Muscle layer of duodenum (tissue), 2 donors: ENCODE data around the gene SCN2B.

Experiments used
- H3K27ac ChIP-seq: one replicate; pipeline ENCODE4 v1.7.0; 2013; ENCODE audit warnings: mild to moderate bottlenecking, low read length
- H3K27me3 ChIP-seq: one replicate; pipeline ENCODE4 v1.7.0; 2013; ENCODE audit warnings: low read depth, mild to moderate bottlenecking, control low read depth, low read length
- H3K36me3 ChIP-seq, 2 donors: one replicate each; pipeline ENCODE4 v1.7.0; 2013; ENCODE audit warnings: low read length in 2 of 2, control low read depth in 1 of 2, mild to moderate bottlenecking in 1 of 2; ENCODE audit not compliant: insufficient read depth in 2 of 2, control insufficient read depth in 1 of 2
- H3K4me1 ChIP-seq, 2 donors: one replicate each; pipeline ENCODE4 v1.7.0; 2013; ENCODE audit warnings: low read length in 2 of 2, mild to moderate bottlenecking in 2 of 2, control low read depth in 1 of 2, moderate library complexity in 1 of 2; ENCODE audit not compliant: insufficient read depth in 2 of 2, control insufficient read depth in 1 of 2
- H3K4me3 ChIP-seq, 2 donors: one replicate each; pipeline ENCODE4 v1.7.0; 2013; ENCODE audit warnings: low read length in 2 of 2, low read depth in 1 of 2, mild to moderate bottlenecking in 1 of 2
- H3K9me3 ChIP-seq, 2 donors: one replicate each; pipeline ENCODE4 v1.7.0; 2013; ENCODE audit warnings: low read length in 2 of 2, control low read depth in 1 of 2, mild to moderate bottlenecking in 1 of 2; ENCODE audit not compliant: control insufficient read depth in 1 of 2
- donor health status: healthy.

SCN2B gene

DNA sequence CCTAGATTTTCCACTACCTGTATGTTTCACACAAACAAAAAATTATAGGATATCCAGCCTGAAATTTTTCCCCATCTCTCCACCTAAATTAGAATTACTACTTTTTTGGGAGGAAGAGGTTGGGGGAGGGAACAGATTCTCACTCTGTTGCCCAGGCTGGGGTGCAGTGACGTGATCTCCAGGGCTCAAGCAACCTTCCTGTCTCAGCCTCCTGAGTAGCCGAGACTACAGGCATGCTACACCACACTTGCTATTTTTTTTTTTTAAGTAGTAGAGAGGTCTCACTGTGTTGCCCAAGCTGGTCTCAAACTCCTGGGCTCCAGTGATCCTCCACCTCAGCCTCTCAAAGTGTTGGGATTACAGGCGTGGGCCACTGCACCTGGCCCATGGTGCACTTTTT, 38.8 kb upstream of the SCN2B start:
- Histone ChIP-seq H3K27me3 (no peaks in the 10 kb centered on the region), H3K4me1 (peaks cover 0 to 10% of the 10 kb centered on the region in 2 donors), H3K9me3 (no peaks in the 10 kb centered on the region), H3K27ac (no peak overlapping the region), H3K36me3 (no peaks in the 10 kb centered on the region), H3K4me3 (no peak overlapping the region)

DNA sequence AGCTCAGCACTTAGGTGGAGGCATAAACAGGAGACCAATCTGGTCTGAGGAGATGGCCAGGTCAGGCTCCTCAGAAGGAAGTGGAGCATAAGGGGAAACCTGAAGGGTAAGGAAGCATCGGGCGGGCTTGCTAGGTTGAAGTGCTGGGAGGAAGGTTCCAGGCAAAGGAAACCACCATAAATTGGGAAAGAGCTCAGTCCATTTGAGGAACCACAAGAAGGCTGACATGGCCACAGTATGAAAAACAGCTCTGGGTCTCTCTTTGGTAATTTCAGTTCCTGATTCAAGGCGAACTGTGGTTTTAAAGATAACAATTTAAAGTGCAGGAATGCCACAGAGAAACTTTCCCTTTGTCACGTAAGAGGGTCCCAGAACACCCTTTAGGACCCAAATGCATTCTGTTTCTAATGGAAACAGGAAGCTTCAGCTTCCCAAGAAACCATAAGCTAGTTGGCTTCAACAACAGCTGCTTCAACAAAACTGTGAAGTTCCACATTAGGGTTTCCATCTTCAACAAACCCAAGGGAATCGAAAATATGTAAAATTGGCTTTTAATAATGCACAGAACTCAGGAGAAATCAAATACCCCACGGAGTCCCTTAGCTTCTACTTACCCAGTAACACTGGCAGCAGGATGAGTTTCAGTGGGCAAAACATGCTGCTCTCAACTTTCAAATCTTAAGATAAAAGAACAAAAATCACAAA, 37.9 kb upstream of the SCN2B start:
- no peaks in the 10 kb centered on the region for H3K27me3 ChIP-seq
- H3K4me3 ChIP-seq, result no peak overlapping the region
- peak overlapping the region; percentile 42 for H3K27ac ChIP-seq
- H3K36me3 ChIP-seq, result no peaks in the 10 kb centered on the region
- H3K9me3 ChIP-seq, result no peaks in the 10 kb centered on the region
- peaks cover 0 to 10% of the 10 kb centered on the region in 2 donors for H3K4me1 ChIP-seq

- peaks cover 0 to 10% of the 10 kb centered on the region in 2 donors for H3K4me1 ChIP-seq
- no peaks in the 10 kb centered on the region for H3K36me3 ChIP-seq
- peak overlapping the region; percentile 42 for H3K27ac ChIP-seq
- no peak overlapping the region for H3K4me3 ChIP-seq
- H3K9me3 ChIP-seq, result no peaks in the 10 kb centered on the region
- no peaks in the 10 kb centered on the region for H3K27me3 ChIP-seq
Observed at GRCh38 chr11:118213781-118214180, 37.3 kb upstream of the SCN2B start.

GRCh38 chr11:118213201-118213600, 36.8 kb upstream of the SCN2B start:
- H3K27ac ChIP-seq, result peak overlapping the region; percentile 19

DNA sequence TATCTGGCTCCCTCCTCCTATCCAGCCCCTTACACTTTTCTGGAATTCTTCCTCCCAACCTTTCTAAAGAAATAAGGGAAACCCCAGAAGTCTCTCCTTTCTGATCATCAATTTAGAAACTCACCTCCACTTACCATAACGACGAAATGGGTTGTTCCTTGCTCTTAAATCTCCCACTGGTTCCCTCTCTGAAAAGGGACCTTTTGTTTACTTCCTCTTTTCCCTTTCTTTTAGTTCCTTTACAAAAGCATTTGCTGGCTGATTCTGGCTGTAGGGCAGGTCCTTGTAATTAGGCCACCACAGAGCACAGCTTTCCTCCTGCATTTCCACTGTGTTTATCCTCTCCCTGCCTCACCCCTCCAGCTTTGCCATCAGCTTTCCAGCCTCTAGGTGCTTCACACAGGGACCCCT, 36.3 kb upstream of the SCN2B start:
- H3K36me3 ChIP-seq, result no peaks in the 10 kb centered on the region
- H3K27ac ChIP-seq, result peak overlapping the region; percentile 19
- no peaks in the 10 kb centered on the region for H3K27me3 ChIP-seq
- no peaks in the 10 kb centered on the region for H3K9me3 ChIP-seq
- peaks cover 0 to 10% of the 10 kb centered on the region in 2 donors for H3K4me1 ChIP-seq
- H3K4me3 ChIP-seq, result no peak overlapping the region

More at GRCh38 chr11:118213201-118213600, 36.8 kb upstream of the SCN2B start:
- Histone ChIP-seq H3K4me1 (peaks cover 0 to 10% of the 10 kb centered on the region in 2 donors), H3K27me3 (no peaks in the 10 kb centered on the region), H3K9me3 (no peaks in the 10 kb centered on the region), H3K4me3 (no peak overlapping the region), H3K36me3 (no peaks in the 10 kb centered on the region)

DNA sequence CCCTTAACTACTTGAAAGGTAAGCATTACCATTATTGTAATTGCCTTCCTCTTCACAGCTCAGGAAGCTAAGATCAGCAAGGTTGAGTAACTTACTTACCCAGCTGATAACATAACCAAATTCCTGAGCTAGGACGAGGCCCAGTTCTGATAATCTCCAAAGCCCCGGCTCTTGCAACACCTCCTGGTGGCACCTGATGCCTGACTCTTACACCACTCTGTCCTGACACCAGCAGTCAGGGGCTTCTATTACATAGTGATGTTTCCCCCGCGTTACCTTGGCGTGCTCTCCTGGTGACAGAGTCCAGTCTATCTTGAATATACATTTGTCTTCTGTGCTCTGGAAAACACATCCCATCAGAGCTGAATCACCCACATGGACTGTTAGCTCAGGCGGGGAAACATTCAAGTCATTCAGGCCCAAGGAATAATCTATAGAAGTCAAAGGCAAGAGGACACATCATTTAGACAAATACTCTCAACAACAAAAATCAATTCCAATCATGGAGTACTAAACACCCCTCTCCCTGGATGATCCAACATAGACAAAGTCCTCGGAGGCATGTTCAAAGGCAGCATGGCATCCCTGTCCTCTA, 35.8 kb upstream of the SCN2B start:
- Histone ChIP-seq H3K9me3 (no peaks in the 10 kb centered on the region), H3K27ac (no peak overlapping the region), H3K4me3 (no peak overlapping the region), H3K4me1 (peaks cover 0 to 10% of the 10 kb centered on the region in 2 donors), H3K27me3 (no peaks in the 10 kb centered on the region), H3K36me3 (no peaks in the 10 kb centered on the region)

GRCh38 chr11:118211006-118211405, 34.6 kb upstream of the SCN2B start:
- Histone ChIP-seq H3K4me1 (peaks cover 0 to 22% of the 10 kb centered on the region in 2 donors), H3K27ac (no peak overlapping the region), H3K9me3 (no peaks in the 10 kb centered on the region), H3K4me3 (no peak overlapping the region), H3K36me3 (no peaks in the 10 kb centered on the region), H3K27me3 (no peaks in the 10 kb centered on the region)

DNA sequence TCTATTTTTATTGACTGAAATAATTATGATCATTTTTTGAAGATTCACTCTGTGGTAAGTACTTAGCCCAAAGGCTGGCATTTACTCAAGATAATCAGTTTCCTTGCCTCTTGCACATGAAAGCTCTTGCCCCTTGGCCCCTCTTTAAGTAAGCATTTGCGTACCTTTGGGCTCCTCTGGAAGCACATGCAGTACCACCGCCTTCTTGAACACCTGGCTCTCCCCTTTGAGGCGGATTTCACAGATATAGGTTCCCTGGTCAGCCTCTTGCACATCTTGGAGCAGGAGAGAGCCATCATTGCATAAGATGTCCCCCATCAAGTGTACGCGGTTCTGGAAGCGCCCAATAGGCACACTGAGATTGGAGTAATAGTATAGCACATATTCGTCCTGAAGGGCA, 33.9 kb upstream of the SCN2B start:
- H3K4me1 ChIP-seq, result peaks cover 0 to 26% of the 10 kb centered on the region in 2 donors
- H3K27ac ChIP-seq, result no peak overlapping the region
- no peaks in the 10 kb centered on the region for H3K36me3 ChIP-seq
- H3K27me3 ChIP-seq, result no peaks in the 10 kb centered on the region
- H3K9me3 ChIP-seq, result no peaks in the 10 kb centered on the region
- H3K4me3 ChIP-seq, result no peak overlapping the region

DNA sequence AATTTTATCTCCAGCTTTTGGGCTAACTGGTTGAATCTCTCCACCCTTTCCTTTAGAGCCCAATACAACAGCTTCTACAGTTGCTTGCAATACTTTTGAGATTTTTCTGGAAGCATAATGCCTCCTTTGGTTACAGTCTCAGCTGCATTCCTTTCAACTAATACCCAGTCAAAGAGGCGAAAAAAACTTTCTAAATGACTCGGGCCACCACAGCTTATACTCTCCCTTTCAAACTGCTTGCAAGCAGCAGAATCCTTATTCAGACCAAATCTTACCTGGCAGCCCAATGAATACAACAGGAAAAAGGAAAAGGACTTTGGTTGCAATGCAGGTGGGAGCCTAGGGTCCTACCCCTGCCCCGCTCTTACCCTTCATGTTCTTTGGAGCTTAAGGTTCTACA, 32.6 kb upstream of the SCN2B start:
- Histone ChIP-seq H3K9me3 (no peaks in the 10 kb centered on the region), H3K36me3 (no peaks in the 10 kb centered on the region), H3K4me3 (no peak overlapping the region), H3K4me1 (peaks cover 0 to 26% of the 10 kb centered on the region in 2 donors), H3K27me3 (no peaks in the 10 kb centered on the region), H3K27ac (no peak overlapping the region)

GRCh38 chr11:118207079-118207478, 30.6 kb upstream of the SCN2B start:
- Histone ChIP-seq H3K27ac (no peak overlapping the region), H3K4me3 (no peak overlapping the region), H3K9me3 (no peaks in the 10 kb centered on the region), H3K27me3 (no peaks in the 10 kb centered on the region), H3K4me1 (peaks cover 0 to 16% of the 10 kb centered on the region in 2 donors), H3K36me3 (no peaks in the 10 kb centered on the region)

DNA sequence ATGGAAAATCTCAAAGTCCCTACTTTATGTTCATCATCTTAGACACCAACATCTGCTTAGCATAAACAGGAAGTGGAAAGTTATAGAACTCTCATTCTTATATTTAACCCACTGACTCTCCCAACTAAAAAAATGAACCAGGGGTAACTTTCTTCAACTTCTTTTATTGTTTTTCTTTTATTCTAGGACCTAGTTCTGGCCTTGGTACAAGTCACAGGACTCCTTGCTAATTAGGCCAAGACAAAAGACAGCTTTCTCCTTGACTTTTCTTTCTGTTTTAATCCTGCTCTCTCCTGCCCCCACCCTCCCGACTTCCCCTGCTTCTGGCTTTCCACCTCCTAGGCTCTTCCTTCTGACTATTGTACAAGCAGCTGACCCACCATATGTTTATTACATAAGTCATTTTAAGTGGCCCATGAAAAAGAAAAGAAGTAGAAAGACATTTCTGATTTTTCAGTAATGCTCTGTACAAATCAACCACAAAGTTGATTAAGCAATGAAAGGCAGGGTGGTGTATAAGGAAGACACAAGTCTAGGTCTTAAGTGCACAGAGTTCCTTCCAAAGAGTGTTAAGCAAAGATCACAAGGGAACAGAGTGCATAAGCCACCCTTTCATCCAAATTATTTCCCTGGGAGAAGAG, 30.1 kb upstream of the SCN2B start:
- Histone ChIP-seq H3K36me3 (no peaks in the 10 kb centered on the region), H3K27ac (peak overlapping the region; percentile 47), H3K4me3 (no peak overlapping the region)

More for the DNA sequence above, 30.1 kb upstream of the SCN2B start:
- Histone ChIP-seq H3K9me3 (no peaks in the 10 kb centered on the region), H3K27me3 (no peaks in the 10 kb centered on the region), H3K4me1 (peaks cover 0 to 19% of the 10 kb centered on the region in 2 donors)
